Tibial artery (tissue), 4 donors: ENCODE measurements around the gene CWC27.

ENCODE experiments used
- DNase-seq, 2 donors: peaks; one replicate each; pipeline ENCODE4 v3.0.0-alpha.2; 2019
- H3K27ac ChIP-seq, 2 donors: fragments of 200-600 bp; sonication (generic) in 1 of 2; 1 replicate in 1 of 2; 2 replicates in 1 of 2; pipeline ENCODE4 v1.5.1; 2018 to 2019; ENCODE audit warnings: mild to moderate bottlenecking in 1 of 2
- H3K27me3 ChIP-seq, 2 donors: fragments of 200-600 bp; sonication (generic) in 1 of 2; one replicate each; pipeline versions ENCODE4 v1.5.1 to v1.6.0; 2016 to 2019
- H3K36me3 ChIP-seq, 3 donors: fragments of 200-600 bp; sonication (generic) in 2 of 3; one replicate each; pipeline ENCODE4 v1.5.1; 2016 to 2019; ENCODE audit warnings: mild to moderate bottlenecking in 2 of 3
- H3K4me1 ChIP-seq, 4 donors: fragments of 200-600 bp; sonication (generic) in 2 of 4; 1 replicate in 3 of 4; 2 replicates in 1 of 4; pipeline ENCODE4 v1.5.1; 2016 to 2019
- H3K4me3 ChIP-seq, 2 donors: fragments of 200-600 bp; sonication (generic) in 1 of 2; 1 replicate in 1 of 2; 2 replicates in 1 of 2; pipeline ENCODE4 v1.5.1; 2018 to 2019; ENCODE audit warnings: mild to moderate bottlenecking in 2 of 2
- H3K9me3 ChIP-seq, 3 donors: fragments of 200-600 bp; sonication (generic) in 1 of 3; one replicate each; pipeline ENCODE4 v1.5.1; 2016 to 2019
- intact Hi-C: fragments of 100-400 bp; cut with DNase I; formaldehyde crosslinking; loops from one replicate; pipeline ENCODE4 v1.15.0; 2023; ENCODE audit warnings: low total_unique reads
- TF ChIP-seq, protein P1 (sequence below), 2 experiments: fragments of 200-600 bp in 1 of 2; fragments of 450-650 bp in 1 of 2; IDR thresholded peaks; one replicate each; pipeline ENCODE4 v1.5.1; 2017 to 2019; ENCODE audit warnings: antibody characterized with exemption in 2 of 2, mild to moderate bottlenecking in 1 of 2, moderate library complexity in 1 of 2

Gene CWC27, protein sequence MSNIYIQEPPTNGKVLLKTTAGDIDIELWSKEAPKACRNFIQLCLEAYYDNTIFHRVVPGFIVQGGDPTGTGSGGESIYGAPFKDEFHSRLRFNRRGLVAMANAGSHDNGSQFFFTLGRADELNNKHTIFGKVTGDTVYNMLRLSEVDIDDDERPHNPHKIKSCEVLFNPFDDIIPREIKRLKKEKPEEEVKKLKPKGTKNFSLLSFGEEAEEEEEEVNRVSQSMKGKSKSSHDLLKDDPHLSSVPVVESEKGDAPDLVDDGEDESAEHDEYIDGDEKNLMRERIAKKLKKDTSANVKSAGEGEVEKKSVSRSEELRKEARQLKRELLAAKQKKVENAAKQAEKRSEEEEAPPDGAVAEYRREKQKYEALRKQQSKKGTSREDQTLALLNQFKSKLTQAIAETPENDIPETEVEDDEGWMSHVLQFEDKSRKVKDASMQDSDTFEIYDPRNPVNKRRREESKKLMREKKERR

DNA sequence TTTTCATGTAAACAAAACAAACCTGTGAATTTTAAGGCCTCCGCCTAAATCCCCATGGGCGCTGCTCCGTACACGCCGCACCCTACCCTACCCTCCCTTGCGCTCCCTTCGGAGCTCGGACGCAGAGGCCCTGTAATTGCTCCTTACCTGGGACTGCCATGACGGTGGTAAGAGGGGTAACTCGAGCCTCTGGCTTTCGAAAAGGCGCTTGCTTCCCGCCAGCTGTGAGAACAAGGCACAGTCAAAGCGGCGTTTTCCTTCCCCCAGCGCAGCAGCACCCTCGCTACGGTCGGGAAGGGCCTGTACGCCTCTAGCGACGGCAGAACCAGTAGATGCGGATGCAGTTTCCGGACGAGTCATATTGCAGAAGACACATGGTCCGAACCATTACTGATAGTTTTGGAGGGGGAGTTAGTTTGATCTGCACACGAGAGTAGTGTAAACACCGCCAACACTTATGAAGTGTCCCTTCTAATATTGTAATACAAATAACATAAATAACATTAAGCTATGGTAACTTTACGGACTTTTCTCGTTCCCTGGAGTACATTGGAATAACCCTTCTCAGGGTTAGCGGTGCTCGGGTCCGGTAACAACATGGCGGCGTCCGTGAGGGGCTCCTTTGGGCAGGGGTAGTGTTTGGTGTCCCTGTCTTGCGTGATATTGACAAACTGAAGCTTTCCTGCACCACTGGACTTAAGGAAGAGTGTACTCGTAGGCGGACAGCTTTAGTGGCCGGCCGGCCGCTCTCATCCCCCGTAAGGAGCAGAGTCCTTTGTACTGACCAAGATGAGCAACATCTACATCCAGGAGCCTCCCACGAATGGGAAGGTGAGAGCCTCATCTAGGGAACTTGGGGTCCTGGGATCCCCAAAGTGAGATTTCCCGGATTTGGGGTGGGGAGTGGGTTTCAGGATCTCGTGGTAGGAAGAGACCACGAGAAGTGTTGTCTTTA, at the start of gene CWC27, which contains the start of gene SREK1IP1:
CWC27 (plus strand) TSS at position 573 of the 955 bp plus-strand sequence; CDS start at position 790, 217 bp downstream.
SREK1IP1 (minus strand) TSS at position 334 of the 955 bp plus-strand sequence; CDS start at position 160, 174 bp downstream.
- H3K36me3 ChIP-seq = peaks cover 0 to 9% (median 0%) of the 10 kb centered on the region in 3 donors
- TF ChIP-seq, protein P1, sequence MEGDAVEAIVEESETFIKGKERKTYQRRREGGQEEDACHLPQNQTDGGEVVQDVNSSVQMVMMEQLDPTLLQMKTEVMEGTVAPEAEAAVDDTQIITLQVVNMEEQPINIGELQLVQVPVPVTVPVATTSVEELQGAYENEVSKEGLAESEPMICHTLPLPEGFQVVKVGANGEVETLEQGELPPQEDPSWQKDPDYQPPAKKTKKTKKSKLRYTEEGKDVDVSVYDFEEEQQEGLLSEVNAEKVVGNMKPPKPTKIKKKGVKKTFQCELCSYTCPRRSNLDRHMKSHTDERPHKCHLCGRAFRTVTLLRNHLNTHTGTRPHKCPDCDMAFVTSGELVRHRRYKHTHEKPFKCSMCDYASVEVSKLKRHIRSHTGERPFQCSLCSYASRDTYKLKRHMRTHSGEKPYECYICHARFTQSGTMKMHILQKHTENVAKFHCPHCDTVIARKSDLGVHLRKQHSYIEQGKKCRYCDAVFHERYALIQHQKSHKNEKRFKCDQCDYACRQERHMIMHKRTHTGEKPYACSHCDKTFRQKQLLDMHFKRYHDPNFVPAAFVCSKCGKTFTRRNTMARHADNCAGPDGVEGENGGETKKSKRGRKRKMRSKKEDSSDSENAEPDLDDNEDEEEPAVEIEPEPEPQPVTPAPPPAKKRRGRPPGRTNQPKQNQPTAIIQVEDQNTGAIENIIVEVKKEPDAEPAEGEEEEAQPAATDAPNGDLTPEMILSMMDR (IDR thresholded peaks at IDR 0.05) = no peak
- peak; percentile 77 to 86 for DNase-seq
- H3K27ac ChIP-seq = peak within 1 kb of the TSS; percentile 88
- H3K27me3 ChIP-seq = no peaks in the 10 kb centered on the region
- peak within 1 kb of the TSS; percentile 64 to 66 for H3K4me3 ChIP-seq
- H3K9me3 ChIP-seq = no peaks in the 10 kb centered on the region
- intact Hi-C loops = no loop called here
- peaks cover 0 to 44% (median 35%) of the 10 kb centered on the region in 4 donors for H3K4me1 ChIP-seq

DNA sequence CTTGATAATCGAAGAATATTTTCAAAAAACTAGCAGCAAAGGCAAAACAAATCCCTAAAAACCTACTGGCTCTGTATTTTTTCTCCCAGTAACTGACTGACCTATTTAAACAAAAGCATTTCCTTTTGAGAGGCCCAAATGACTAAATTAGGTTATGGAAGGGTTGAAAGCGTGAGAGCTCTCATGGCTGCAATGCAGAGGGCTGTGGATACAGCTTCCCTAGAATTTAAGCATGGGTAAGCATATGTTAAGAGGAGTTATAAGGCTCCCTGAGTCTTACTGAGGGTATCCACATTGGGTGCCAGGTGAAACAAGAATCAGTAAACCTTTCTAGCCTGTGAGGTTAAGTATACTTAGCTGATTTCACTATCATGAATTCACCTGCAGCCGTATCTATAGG, 46.1 kb upstream of the CWC27 start:
- no peak for DNase-seq
- intact Hi-C loops = no loop called here
- Histone ChIP-seq H3K9me3 (no peaks in the 10 kb centered on the region), H3K27me3 (no peaks in the 10 kb centered on the region), H3K36me3 (peaks cover 39 to 48% (median 46%) of the 10 kb centered on the region in 3 donors), H3K4me1 (no peaks in the 10 kb centered on the region), H3K4me3 (no peak overlapping the region), H3K27ac (no peak overlapping the region)
- TF ChIP-seq, protein P1 (IDR thresholded peaks at IDR 0.05) = no peak

DNA sequence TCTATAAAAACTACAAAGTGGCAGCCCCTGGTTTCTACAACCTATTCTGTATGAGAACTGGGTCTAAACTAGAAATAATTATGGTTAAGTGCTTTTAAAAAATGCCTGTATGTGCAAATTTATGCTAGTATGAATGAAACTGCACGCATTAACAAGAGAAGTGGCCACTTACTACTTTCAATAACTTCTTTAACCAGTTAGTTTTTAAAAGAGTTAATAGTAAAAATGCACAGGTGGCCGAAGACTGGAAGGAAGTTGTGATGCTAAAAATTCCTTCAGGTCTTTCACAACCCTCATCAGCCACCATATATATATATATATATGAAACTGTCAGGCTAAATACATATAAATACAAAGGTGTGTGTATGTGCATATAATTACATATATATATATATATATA, 41.6 kb upstream of the CWC27 start:
- Histone ChIP-seq H3K27me3 (no peaks in the 10 kb centered on the region), H3K36me3 (peaks cover 41 to 42% (median 42%) of the 10 kb centered on the region in 3 donors), H3K4me3 (no peak overlapping the region), H3K27ac (no peak overlapping the region), H3K9me3 (no peaks in the 10 kb centered on the region), H3K4me1 (no peaks in the 10 kb centered on the region)
- intact Hi-C loops = no loop called here
- no peak for DNase-seq
- TF ChIP-seq, protein P1 (IDR thresholded peaks at IDR 0.05) = no peak

DNA sequence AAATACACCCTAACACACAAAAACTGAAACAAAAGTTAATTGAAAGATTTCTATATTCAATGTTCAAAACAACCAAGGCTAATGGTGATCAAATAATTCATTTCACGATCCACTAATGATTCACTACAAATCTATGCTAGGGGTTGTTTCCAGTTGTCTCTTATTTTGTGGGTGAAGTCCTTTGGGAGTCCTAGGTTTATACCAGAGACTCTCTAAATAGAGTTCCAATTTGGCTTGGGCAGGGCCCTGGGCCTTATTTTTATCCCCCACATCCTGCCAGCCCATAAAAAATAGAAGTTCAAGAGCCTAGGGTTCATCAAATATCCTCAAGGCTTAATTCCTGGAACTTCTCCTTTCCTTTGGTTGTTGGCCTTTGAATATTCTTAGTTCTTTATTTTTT, 26.3 kb upstream of the CWC27 start:
- DNase-seq = no peak
- no peaks in the 10 kb centered on the region for H3K27me3 ChIP-seq
- peaks cover 0 to 10% (median 0%) of the 10 kb centered on the region in 4 donors for H3K4me1 ChIP-seq
- no peak overlapping the region for H3K27ac ChIP-seq
- H3K9me3 ChIP-seq = no peaks in the 10 kb centered on the region
- TF ChIP-seq, protein P1 (IDR thresholded peaks at IDR 0.05) = no peak
- intact Hi-C loops = no loop called here
- H3K36me3 ChIP-seq = peaks cover 6 to 20% (median 13%) of the 10 kb centered on the region in 3 donors
- no peak overlapping the region for H3K4me3 ChIP-seq

DNA sequence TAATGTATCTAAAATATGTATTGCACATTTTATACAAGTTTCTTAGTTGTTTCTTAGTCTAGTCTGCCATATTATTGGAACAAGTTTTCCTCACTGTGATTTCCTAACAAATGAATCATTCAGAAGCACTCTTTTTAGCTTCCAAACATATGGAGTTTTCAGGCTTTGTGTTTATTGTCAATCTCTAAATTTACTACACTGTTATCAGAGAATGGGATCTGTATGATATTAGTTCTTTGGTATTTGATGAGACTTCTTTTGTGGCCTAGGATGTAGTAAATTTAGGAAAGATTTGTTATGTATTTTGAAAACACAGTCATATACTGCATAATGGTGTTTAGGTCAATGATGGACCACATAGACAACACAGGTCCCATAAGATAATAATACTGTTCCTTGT, 25.9 kb upstream of the CWC27 start:
- Histone ChIP-seq H3K36me3 (peaks cover 6 to 20% (median 17%) of the 10 kb centered on the region in 3 donors), H3K27me3 (no peaks in the 10 kb centered on the region), H3K9me3 (no peaks in the 10 kb centered on the region), H3K4me1 (peaks cover 0 to 10% (median 0%) of the 10 kb centered on the region in 4 donors), H3K4me3 (no peak overlapping the region), H3K27ac (no peak overlapping the region)
- TF ChIP-seq, protein P1 (IDR thresholded peaks at IDR 0.05) = no peak
- intact Hi-C loops = no loop called here
- DNase-seq = no peak
